Liver (tissue), 9 donors: Measurements from ENCODE around the gene FADD. TPM values are rescaled to one million over a fixed set of nuclear protein-coding genes. Genes with fewer than 3 reads are reported as not detected.

ENCODE experiments used
- DNase-seq: peaks from one replicate; pipeline ENCODE4 v3.0.0-alpha.2; 2017; ENCODE audit warnings: low spot score
- H3K27ac ChIP-seq, 2 donors: one replicate each; pipeline ENCODE4 v1.7.0; 2013; ENCODE audit warnings: inconsistent platforms in 2 of 2, low read length in 2 of 2, control low read depth in 1 of 2, low read depth in 1 of 2, mild to moderate bottlenecking in 1 of 2
- H3K27me3 ChIP-seq, 4 donors: one replicate each; pipeline versions ENCODE4 v1.6.1 to v1.7.0; 2013; ENCODE audit warnings: low read length in 3 of 4, inconsistent platforms in 1 of 4, mild to moderate bottlenecking in 1 of 4, moderate library complexity in 1 of 4; ENCODE audit not compliant: control insufficient read depth in 4 of 4, insufficient read depth in 4 of 4
- H3K36me3 ChIP-seq, 4 donors: one replicate each; pipeline versions ENCODE4 v1.6.1 to v1.7.0; 2013; ENCODE audit warnings: low read length in 3 of 4, mild to moderate bottlenecking in 3 of 4, low read depth in 1 of 4, moderate library complexity in 1 of 4; ENCODE audit not compliant: control insufficient read depth in 4 of 4, insufficient read depth in 3 of 4
- H3K4me1 ChIP-seq, 4 donors: one replicate each; pipeline versions ENCODE4 v1.6.1 to v1.7.0; 2013; ENCODE audit warnings: low read length in 3 of 4, mild to moderate bottlenecking in 3 of 4, moderate library complexity in 1 of 4; ENCODE audit not compliant: control insufficient read depth in 4 of 4, insufficient read depth in 4 of 4
- H3K4me3 ChIP-seq, 3 donors: one replicate each; pipeline versions ENCODE4 v1.6.1 to v1.7.0; 2013; ENCODE audit warnings: low read length in 3 of 3, control low read depth in 1 of 3, low read depth in 1 of 3, mild to moderate bottlenecking in 1 of 3
- H3K9ac ChIP-seq, 2 donors: one replicate each; pipeline ENCODE4 v1.7.0; 2013; ENCODE audit warnings: low read length in 2 of 2, mild to moderate bottlenecking in 2 of 2, moderate library complexity in 2 of 2, control low read depth in 1 of 2, low read depth in 1 of 2
- H3K9me3 ChIP-seq, 4 donors: one replicate each; pipeline versions ENCODE4 v1.6.1 to v1.7.0; 2013; ENCODE audit warnings: low read length in 3 of 4; ENCODE audit not compliant: control insufficient read depth in 4 of 4
- ATF3 ChIP-seq: IDR thresholded peaks from 2 replicates; pipeline ENCODE4 v1.6.1; 2016; ENCODE audit warnings: antibody characterized with exemption
- CTCF ChIP-seq: fragments of 150-350 bp; IDR thresholded peaks from 2 replicates; pipeline ENCODE4 v1.5.1; 2017; ENCODE audit warnings: improper control_type of control experiment, low read depth, low read length; ENCODE audit not compliant: missing input control
- FOXA1 ChIP-seq: IDR thresholded peaks from 2 replicates; pipeline ENCODE4 v1.6.1; 2016; ENCODE audit warnings: antibody characterized with exemption
- FOXA2 ChIP-seq: IDR thresholded peaks from 2 replicates; pipeline ENCODE4 v1.6.1; 2016; ENCODE audit warnings: antibody characterized with exemption
- GABPA ChIP-seq, 2 donors: IDR thresholded peaks in 1 of 2; conservative IDR thresholded peaks in 1 of 2; 2 replicates each; pipeline ENCODE4 v1.6.1; 2016; ENCODE audit warnings: antibody characterized with exemption in 2 of 2, mild to moderate bottlenecking in 1 of 2, moderate library complexity in 1 of 2
- HNF4A ChIP-seq, 2 donors: conservative IDR thresholded peaks; 2 replicates each; pipeline ENCODE4 v1.6.1; 2016; ENCODE audit warnings: antibody characterized with exemption in 2 of 2, mild to moderate bottlenecking in 2 of 2
- HNF4G ChIP-seq: IDR thresholded peaks from 2 replicates; pipeline ENCODE4 v1.6.1; 2016; ENCODE audit warnings: antibody characterized with exemption
- JUND ChIP-seq, 2 donors: IDR thresholded peaks; 2 replicates each; pipeline ENCODE4 v1.6.1; 2016; ENCODE audit warnings: antibody characterized with exemption in 2 of 2
- MAX ChIP-seq: IDR thresholded peaks from 2 replicates; pipeline ENCODE4 v1.6.1; 2016; ENCODE audit warnings: antibody characterized with exemption
- NR2F2 ChIP-seq: IDR thresholded peaks from 2 replicates; pipeline ENCODE4 v1.6.1; 2016; ENCODE audit warnings: antibody characterized with exemption
- RAD21 ChIP-seq, 2 donors: IDR thresholded peaks; 2 replicates each; pipeline ENCODE4 v1.6.1; 2016; ENCODE audit warnings: antibody characterized with exemption in 2 of 2, mild to moderate bottlenecking in 2 of 2
- RXRA ChIP-seq, 2 donors: IDR thresholded peaks; 2 replicates each; pipeline ENCODE4 v1.6.1; 2017 to 2018; ENCODE audit warnings: antibody characterized with exemption in 2 of 2, mild to moderate bottlenecking in 1 of 2
- SP1 ChIP-seq: IDR thresholded peaks from 2 replicates; pipeline ENCODE4 v1.6.1; 2018; ENCODE audit warnings: antibody characterized with exemption, mild to moderate bottlenecking
- TAF1 ChIP-seq: conservative IDR thresholded peaks from 2 replicates; pipeline ENCODE4 v1.6.1; 2016; ENCODE audit warnings: antibody characterized with exemption, mild to moderate bottlenecking
- YY1 ChIP-seq: IDR thresholded peaks from 2 replicates; pipeline ENCODE4 v1.6.1; 2016; ENCODE audit warnings: antibody characterized with exemption, mild to moderate bottlenecking
- WGBS: extraction: QIAGEN DNeasy Blood & Tissue Kit; methylation state at CpG from one replicate; pipeline ENCODE4 v1.1.7; 2013; 5-methylcytosine and 5-hydroxymethylcytosine counted together
- polyA plus RNA-seq, 2 donors: library from polyadenylated mRNA; stranded (reverse) in 1 of 2; unstranded in 1 of 2; fragments of 200-250 nt in 1 of 2; fragments of >200 nt in 1 of 2; fragmentation: Nextera tagmentation in 1 of 2; extraction: Ambion mirVana in 1 of 2; gene quantifications; one replicate each; pipeline versions ENCODE4 v1.2.1 to v1.2.3, GENCODE V29; 2013 to 2015
- total RNA-seq, 2 donors: library from RNA; depleted of rRNA; stranded (reverse); fragments of >200 nt; gene quantifications; one replicate each; pipeline ENCODE4 v1.2.3, GENCODE V29; 2014
- TF ChIP-seq, protein P1 (sequence below): IDR thresholded peaks from 2 replicates; pipeline ENCODE4 v1.6.1; 2016; ENCODE audit warnings: antibody characterized with exemption, mild to moderate bottlenecking
- TF ChIP-seq, protein P2 (sequence below): IDR thresholded peaks from 2 replicates; pipeline ENCODE4 v1.6.1; 2016; ENCODE audit warnings: antibody characterized with exemption
- donor health status: healthy.
- donor health status: healthy.
- donor health status: healthy.
- donor health status: healthy.
- donor health status: healthy.

The FADD gene
- total and polyA plus RNA-seq, 4 donors, result 1.8 to 17.3 (median 14.8) TPM

DNA sequence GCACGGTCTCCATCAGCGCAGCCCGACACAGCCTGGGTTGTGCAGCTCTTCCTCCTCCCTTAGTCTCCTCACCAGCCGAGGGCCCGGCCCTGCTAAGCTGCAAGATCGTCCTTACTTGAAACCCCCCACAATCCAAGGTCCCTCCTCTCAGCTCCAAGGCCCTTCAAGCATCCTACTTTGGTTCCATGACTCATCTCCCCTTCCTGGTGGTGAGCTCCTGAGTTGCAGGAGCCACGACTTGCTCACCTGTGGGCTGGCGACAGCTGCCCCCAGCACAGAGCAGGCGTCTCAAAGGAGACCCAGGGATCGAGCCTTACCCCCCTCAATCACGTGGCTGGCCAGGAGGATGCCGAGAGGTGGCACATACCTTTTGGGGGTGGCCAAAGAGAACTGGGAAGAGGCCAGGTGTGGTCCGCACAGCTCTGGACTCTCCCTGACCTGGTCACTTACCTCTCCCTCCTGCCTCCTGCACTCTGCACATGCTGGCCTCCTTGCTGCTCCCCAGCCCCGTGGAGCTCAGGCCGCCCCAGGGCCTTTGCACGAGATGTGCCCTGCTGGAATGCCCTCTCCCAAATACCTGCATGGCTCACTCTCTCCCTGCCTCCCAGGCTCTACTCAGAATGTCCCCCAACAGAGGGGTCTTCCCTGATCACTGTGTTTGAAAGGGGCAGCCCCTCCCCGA lies 35.2 kb upstream of the FADD start:
- H3K27me3 ChIP-seq, result no peaks in the 10 kb centered on the region
- no peak for TF ChIP-seq RXRA (IDR thresholded peaks at IDR 0.05)
- no peak for TF ChIP-seq YY1
- no peak for TF ChIP-seq HNF4A (conservative IDR thresholded peaks at IDR 0.05)
- TF ChIP-seq TAF1, result no peak
- no peak for TF ChIP-seq HNF4G
- no peak for TF ChIP-seq SP1
- no peak for TF ChIP-seq FOXA1
- no peak for TF ChIP-seq JUND (IDR thresholded peaks at IDR 0.05)
- TF ChIP-seq GABPA (IDR thresholded peaks at IDR 0.05 in 1 of 2, conservative IDR thresholded peaks at IDR 0.05 in 1 of 2), result no peak
- TF ChIP-seq MAX, result no peak
- TF ChIP-seq NR2F2, result no peak
- TF ChIP-seq, protein P1, sequence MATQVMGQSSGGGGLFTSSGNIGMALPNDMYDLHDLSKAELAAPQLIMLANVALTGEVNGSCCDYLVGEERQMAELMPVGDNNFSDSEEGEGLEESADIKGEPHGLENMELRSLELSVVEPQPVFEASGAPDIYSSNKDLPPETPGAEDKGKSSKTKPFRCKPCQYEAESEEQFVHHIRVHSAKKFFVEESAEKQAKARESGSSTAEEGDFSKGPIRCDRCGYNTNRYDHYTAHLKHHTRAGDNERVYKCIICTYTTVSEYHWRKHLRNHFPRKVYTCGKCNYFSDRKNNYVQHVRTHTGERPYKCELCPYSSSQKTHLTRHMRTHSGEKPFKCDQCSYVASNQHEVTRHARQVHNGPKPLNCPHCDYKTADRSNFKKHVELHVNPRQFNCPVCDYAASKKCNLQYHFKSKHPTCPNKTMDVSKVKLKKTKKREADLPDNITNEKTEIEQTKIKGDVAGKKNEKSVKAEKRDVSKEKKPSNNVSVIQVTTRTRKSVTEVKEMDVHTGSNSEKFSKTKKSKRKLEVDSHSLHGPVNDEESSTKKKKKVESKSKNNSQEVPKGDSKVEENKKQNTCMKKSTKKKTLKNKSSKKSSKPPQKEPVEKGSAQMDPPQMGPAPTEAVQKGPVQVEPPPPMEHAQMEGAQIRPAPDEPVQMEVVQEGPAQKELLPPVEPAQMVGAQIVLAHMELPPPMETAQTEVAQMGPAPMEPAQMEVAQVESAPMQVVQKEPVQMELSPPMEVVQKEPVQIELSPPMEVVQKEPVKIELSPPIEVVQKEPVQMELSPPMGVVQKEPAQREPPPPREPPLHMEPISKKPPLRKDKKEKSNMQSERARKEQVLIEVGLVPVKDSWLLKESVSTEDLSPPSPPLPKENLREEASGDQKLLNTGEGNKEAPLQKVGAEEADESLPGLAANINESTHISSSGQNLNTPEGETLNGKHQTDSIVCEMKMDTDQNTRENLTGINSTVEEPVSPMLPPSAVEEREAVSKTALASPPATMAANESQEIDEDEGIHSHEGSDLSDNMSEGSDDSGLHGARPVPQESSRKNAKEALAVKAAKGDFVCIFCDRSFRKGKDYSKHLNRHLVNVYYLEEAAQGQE, result no peak
- TF ChIP-seq, protein P2, sequence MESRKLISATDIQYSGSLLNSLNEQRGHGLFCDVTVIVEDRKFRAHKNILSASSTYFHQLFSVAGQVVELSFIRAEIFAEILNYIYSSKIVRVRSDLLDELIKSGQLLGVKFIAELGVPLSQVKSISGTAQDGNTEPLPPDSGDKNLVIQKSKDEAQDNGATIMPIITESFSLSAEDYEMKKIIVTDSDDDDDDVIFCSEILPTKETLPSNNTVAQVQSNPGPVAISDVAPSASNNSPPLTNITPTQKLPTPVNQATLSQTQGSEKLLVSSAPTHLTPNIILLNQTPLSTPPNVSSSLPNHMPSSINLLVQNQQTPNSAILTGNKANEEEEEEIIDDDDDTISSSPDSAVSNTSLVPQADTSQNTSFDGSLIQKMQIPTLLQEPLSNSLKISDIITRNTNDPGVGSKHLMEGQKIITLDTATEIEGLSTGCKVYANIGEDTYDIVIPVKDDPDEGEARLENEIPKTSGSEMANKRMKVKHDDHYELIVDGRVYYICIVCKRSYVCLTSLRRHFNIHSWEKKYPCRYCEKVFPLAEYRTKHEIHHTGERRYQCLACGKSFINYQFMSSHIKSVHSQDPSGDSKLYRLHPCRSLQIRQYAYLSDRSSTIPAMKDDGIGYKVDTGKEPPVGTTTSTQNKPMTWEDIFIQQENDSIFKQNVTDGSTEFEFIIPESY, result no peak
- TF ChIP-seq RAD21 (IDR thresholded peaks at IDR 0.05), result no peak
- no peak for TF ChIP-seq ATF3
- TF ChIP-seq FOXA2, result no peak
- no peak overlapping the region for H3K4me3 ChIP-seq
- no peak overlapping the region for H3K9ac ChIP-seq
- H3K9me3 ChIP-seq, result no peaks in the 10 kb centered on the region
- WGBS, result 93% methylated on average over 17 of the region's 17 CpGs
- no peaks in the 10 kb centered on the region for H3K4me1 ChIP-seq
- H3K36me3 ChIP-seq, result peaks cover 7 to 79% (median 27%) of the 10 kb centered on the region in 4 donors
- no peak overlapping the region for H3K27ac ChIP-seq
- no peak for DNase-seq

- no peaks in the 10 kb centered on the region for H3K27me3 ChIP-seq
- DNase-seq, result no peak
- TF ChIP-seq JUND (IDR thresholded peaks at IDR 0.05), result no peak
- no peak for TF ChIP-seq RXRA (IDR thresholded peaks at IDR 0.05)
- no peak for TF ChIP-seq TAF1
- TF ChIP-seq CTCF, result no peak
- TF ChIP-seq, protein P1, result no peak
- no peak for TF ChIP-seq RAD21 (IDR thresholded peaks at IDR 0.05)
- TF ChIP-seq, protein P2, result no peak
- no peak for TF ChIP-seq GABPA (IDR thresholded peaks at IDR 0.05 in 1 of 2, conservative IDR thresholded peaks at IDR 0.05 in 1 of 2)
- no peak for TF ChIP-seq YY1
- TF ChIP-seq NR2F2, result no peak
- no peak for TF ChIP-seq SP1
- no peak for TF ChIP-seq HNF4A (conservative IDR thresholded peaks at IDR 0.05)
Measured at GRCh38 chr11:70168405-70168754, 34.7 kb upstream of the FADD start.

More at GRCh38 chr11:70168405-70168754, 34.7 kb upstream of the FADD start:
- Histone ChIP-seq H3K36me3 (peaks cover 7 to 79% (median 29%) of the 10 kb centered on the region in 4 donors), H3K4me3 (no peak overlapping the region), H3K9ac (no peak overlapping the region), H3K4me1 (no peaks in the 10 kb centered on the region), H3K27ac (no peak overlapping the region), H3K9me3 (no peaks in the 10 kb centered on the region)
- WGBS, result 93% methylated on average over 6 of the region's 6 CpGs
